PFSK-1 (cell line): Measurements from ENCODE around the gene CPTP.

Source experiments
- FOXP2 ChIP-seq: optimal IDR thresholded peaks from 2 replicates; pipeline ENCODE3; 2011; ENCODE audit warnings: borderline replicate concordance, control low read depth, inconsistent platforms; ENCODE audit not compliant: insufficient read depth; ENCODE audit errors: extremely low read length, extremely low read depth
- POLR2AphosphoS5 ChIP-seq: IDR thresholded peaks from 2 replicates; pipeline ENCODE4 v1.6.1; 2012; ENCODE audit warnings: low read depth, mild to moderate bottlenecking, control low read depth, low read length, moderate library complexity
- REST ChIP-seq, 2 experiments: IDR thresholded peaks; 2 replicates each; pipeline versions ENCODE4 v1.6.1 to v1.8.0; 2011 to 2012; ENCODE audit warnings: low read depth in 2 of 2, low read length in 2 of 2, control low read depth in 1 of 2, inconsistent platforms in 1 of 2, mild to moderate bottlenecking in 1 of 2, moderate library complexity in 1 of 2; ENCODE audit not compliant: insufficient read depth in 1 of 2
- SIN3A ChIP-seq: IDR thresholded peaks from 2 replicates; pipeline ENCODE4 v1.6.1; 2012; ENCODE audit warnings: mild to moderate bottlenecking, low read length, moderate library complexity, borderline replicate concordance; ENCODE audit not compliant: insufficient read depth
- TAF1 ChIP-seq: IDR thresholded peaks from 2 replicates; pipeline ENCODE4 v1.6.1; 2012; ENCODE audit warnings: low read length, control low read depth, borderline replicate concordance; ENCODE audit not compliant: insufficient read depth

Gene CPTP

GRCh38 chr1:1318777-1319645 lies 5.6 kb upstream of the CPTP start:
- TF ChIP-seq POLR2AphosphoS5: no peak
- no peak for TF ChIP-seq FOXP2
- TF ChIP-seq REST (IDR thresholded peaks at IDR 0.05; ENCODE audit: insufficient read depth in 1 of 2, low read depth in 2 of 2, low read length in 2 of 2): no peak
- no peak for TF ChIP-seq TAF1
- no peak for TF ChIP-seq SIN3A

GRCh38 chr1:1319646-1319941 lies 5.0 kb upstream of the CPTP start:
- no peak for TF ChIP-seq TAF1

- TF ChIP-seq FOXP2: no peak
- no peak for TF ChIP-seq TAF1
Observed at GRCh38 chr1:1320666-1321448, 3.7 kb upstream of the CPTP start.

- TF ChIP-seq FOXP2 (no peak), POLR2AphosphoS5 (no peak), TAF1 (no peak), REST (IDR thresholded peaks at IDR 0.05; ENCODE audit: insufficient read depth in 1 of 2, low read depth in 2 of 2, low read length in 2 of 2) (no peak)
Observed at GRCh38 chr1:1321477-1321876, 3.1 kb upstream of the CPTP start.

- TF ChIP-seq REST (IDR thresholded peaks at IDR 0.05; ENCODE audit: insufficient read depth in 1 of 2, low read depth in 2 of 2, low read length in 2 of 2): no peak
- TF ChIP-seq POLR2AphosphoS5: no peak
Observed at GRCh38 chr1:1322418-1322817, 2.2 kb upstream of the CPTP start.

GRCh38 chr1:1322952-1323351 lies 1.6 kb upstream of the CPTP start:
- no peak for TF ChIP-seq POLR2AphosphoS5
- TF ChIP-seq REST (IDR thresholded peaks at IDR 0.05; ENCODE audit: insufficient read depth in 1 of 2, low read depth in 2 of 2, low read length in 2 of 2): no peak
- TF ChIP-seq TAF1: no peak
- TF ChIP-seq FOXP2: no peak
- no peak for TF ChIP-seq SIN3A
